Activated CD4-positive, alpha-beta memory T cell treated with anti-CD3 and anti-CD28 coated beads, Interleukin-2, amount 10 ng/mL, durations not matched to agents 7 days and 5 days (primary cell): ENCODE data around the gene PTH2R. TPM values are rescaled to one million over a fixed set of nuclear protein-coding genes. Genes with fewer than 3 reads are reported as not detected.

ENCODE experiments used
- total RNA-seq, 2 experiments: library from RNA; stranded (reverse); gene quantifications; one replicate each; pipeline ENCODE4 v1.2.3, GENCODE V29; 2021

PTH2R gene
- total RNA-seq, 2 experiments from 2014 or later: 0.10 TPM; not detected in 1

Other genes starting within 250 kb of the PTH2R start
- not detected for gene CRYGA, start 243.2 kb upstream of the PTH2R start, total RNA-seq
- gene C2orf80, start 216.8 kb upstream of the PTH2R start, total RNA-seq: not detected
- gene IDH1, start 151.7 kb upstream of the PTH2R start, total RNA-seq: 10 to 100 TPM; 41.3 to 44.2 TPM
- 10 to 100 TPM; 36.6 to 37.2 TPM for gene PIKFYVE, start 140.5 kb upstream of the PTH2R start, total RNA-seq